H1 (cell line): ENCODE data around the gene IP6K3. TPM values are rescaled to one million over a fixed set of nuclear protein-coding genes. Genes with fewer than 3 reads are reported as not detected.

Experiments
- CTCF ChIA-PET: fragments of 300-600 bp; sonication (Branson Sonifier 250); formaldehyde crosslinking; loops from one replicate; lab custom pipeline; 2021; ENCODE audit not compliant: partially characterized antibody; lab: Charles Lee
- POLR2A ChIA-PET: fragments of 300-600 bp; sonication (Branson Sonifier 250); formaldehyde crosslinking; loops from one replicate; lab custom pipeline; 2021; ENCODE audit warnings: inconsistent platforms; ENCODE audit not compliant: partially characterized antibody; lab: Charles Lee
- DNase-seq, 2 experiments: peaks; one replicate each; pipeline versions ENCODE4 v3.0.0 to v3.0.0-alpha.2; 2010 to 2022; ENCODE audit warnings: low spot score in 2 of 2, low read depth in 1 of 2, mixed read lengths in 1 of 2
- FAIRE-seq: peaks from 2 replicates; lab custom pipeline; 2011; peaks lifted over from hg19 to GRCh38; lab: Jason Lieb, UNC
- H2AFZ ChIP-seq: 2 replicates; pipeline ENCODE4 v1.8.1; 2012; ENCODE audit warnings: low read length, inconsistent platforms
- H2AK5ac ChIP-seq: 2 replicates; pipeline ENCODE4 v1.6.1; 2013; ENCODE audit warnings: low read depth, low read length
- H2BK120ac ChIP-seq: replicated peaks from 2 replicates; pipeline ENCODE3; 2013; ENCODE audit warnings: low read depth, low read length, inconsistent platforms
- H2BK12ac ChIP-seq: 2 replicates; pipeline ENCODE4 v1.6.1; 2013; ENCODE audit warnings: low read depth, low read length
- H2BK15ac ChIP-seq: 2 replicates; pipeline ENCODE4 v1.6.1; 2013; ENCODE audit warnings: low read length
- H2BK20ac ChIP-seq: 2 replicates; pipeline ENCODE4 v1.6.1; 2013; ENCODE audit warnings: low read length
- H2BK5ac ChIP-seq: 2 replicates; pipeline ENCODE4 v1.6.1; 2013; ENCODE audit warnings: low read depth, low read length
- H3K14ac ChIP-seq: 2 replicates; pipeline ENCODE4 v1.6.1; 2013; ENCODE audit warnings: inconsistent platforms; ENCODE audit not compliant: insufficient read length
- H3K18ac ChIP-seq: 2 replicates; pipeline ENCODE4 v1.6.1; 2013; ENCODE audit warnings: low read length; ENCODE audit errors: extremely low read depth
- H3K23ac ChIP-seq: 2 replicates; pipeline ENCODE4 v1.6.1; 2013; ENCODE audit warnings: inconsistent platforms; ENCODE audit not compliant: insufficient read length
- H3K23me2 ChIP-seq: 2 replicates; pipeline ENCODE4 v1.6.1; 2013; ENCODE audit warnings: low read depth, low read length
- H3K27ac ChIP-seq: 2 replicates; pipeline ENCODE4 v1.6.1; 2011; ENCODE audit warnings: low read depth, low read length, inconsistent platforms
- H3K27me3 ChIP-seq, 4 experiments: replicated peaks in 1 of 4; 1 replicate in 1 of 4; 2 replicates in 3 of 4; pipeline versions ENCODE4 v1.6.1 to v1.8.1; 2011 to 2013; ENCODE audit warnings: low read length in 3 of 4, mild to moderate bottlenecking in 3 of 4, inconsistent platforms in 2 of 4, mixed read lengths in 2 of 4, moderate library complexity in 1 of 4; ENCODE audit not compliant: control insufficient read depth in 3 of 4, insufficient read depth in 3 of 4; ENCODE audit errors: extremely low read depth in 1 of 4
- H3K36me3 ChIP-seq, 4 experiments: 2 replicates each; pipeline versions ENCODE4 v1.6.1 to v1.8.1; 2011 to 2013; ENCODE audit warnings: mild to moderate bottlenecking in 4 of 4, low read length in 3 of 4, moderate library complexity in 2 of 4, control low read depth in 1 of 4, inconsistent platforms in 1 of 4; ENCODE audit not compliant: insufficient read depth in 4 of 4, control insufficient read depth in 2 of 4
- H3K4ac ChIP-seq: replicated peaks from 2 replicates; pipeline ENCODE3; 2013; ENCODE audit warnings: low read length, low read depth, mixed read lengths, inconsistent platforms; ENCODE audit not compliant: insufficient read length
- H3K4me1 ChIP-seq, 4 experiments: replicated peaks in 1 of 4; 1 replicate in 1 of 4; 2 replicates in 3 of 4; pipeline versions ENCODE4 v1.6.1 to v1.8.1; 2011 to 2013; ENCODE audit warnings: low read length in 3 of 4, inconsistent platforms in 2 of 4, mixed read lengths in 1 of 4; ENCODE audit not compliant: insufficient read depth in 4 of 4, control insufficient read depth in 3 of 4
- H3K4me2 ChIP-seq, 2 experiments: 2 replicates each; pipeline versions ENCODE4 v1.6.1 to v1.8.1; 2011 to 2013; ENCODE audit warnings: low read depth in 2 of 2, low read length in 2 of 2, control low read depth in 1 of 2, inconsistent platforms in 1 of 2, mild to moderate bottlenecking in 1 of 2; ENCODE audit not compliant: insufficient read depth in 1 of 2
- H3K4me3 ChIP-seq, 4 experiments: fragments of 200-600, 300-600 bp in 1 of 4; sonication (generic), shearing (Covaris generic), sonication (Bioruptor Twin) in 1 of 4; 2 replicates each; pipeline versions ENCODE4 v1.5.1 to v1.8.1; 2011 to 2016; ENCODE audit warnings: low read length in 4 of 4, low read depth in 3 of 4, control low read depth in 2 of 4, inconsistent platforms in 2 of 4, mild to moderate bottlenecking in 2 of 4, mixed read lengths in 1 of 4, moderate library complexity in 1 of 4; ENCODE audit not compliant: insufficient read depth in 2 of 4; ENCODE audit errors: extremely low read depth in 1 of 4
- H3K56ac ChIP-seq: replicated peaks from 2 replicates; pipeline ENCODE3; 2013; ENCODE audit warnings: low read depth, mild to moderate bottlenecking, mixed read lengths, low read length, inconsistent platforms; ENCODE audit not compliant: insufficient read length
- H3K79me1 ChIP-seq: 2 replicates; pipeline ENCODE4 v1.6.1; 2013; ENCODE audit warnings: low read depth, low read length, control low read depth
- H3K79me2 ChIP-seq, 2 experiments: 2 replicates each; pipeline versions ENCODE4 v1.6.1 to v1.8.1; 2012 to 2013; ENCODE audit warnings: low read length in 2 of 2, mild to moderate bottlenecking in 2 of 2, inconsistent platforms in 1 of 2; ENCODE audit not compliant: insufficient read depth in 2 of 2, control insufficient read depth in 1 of 2
- H3K9ac ChIP-seq, 4 experiments: replicated peaks in 1 of 4; 1 replicate in 1 of 4; 2 replicates in 3 of 4; pipeline versions ENCODE4 v1.6.1 to v1.8.1; 2011 to 2013; ENCODE audit warnings: low read depth in 3 of 4, low read length in 3 of 4, control low read depth in 2 of 4, mild to moderate bottlenecking in 2 of 4, moderate library complexity in 2 of 4, inconsistent platforms in 1 of 4; ENCODE audit errors: extremely low read depth in 1 of 4
- H3K9me3 ChIP-seq, 2 experiments: 2 replicates each; pipeline versions ENCODE4 v1.6.1 to v1.8.1; 2012 to 2013; ENCODE audit warnings: mild to moderate bottlenecking in 2 of 2, moderate library complexity in 2 of 2, control low read depth in 1 of 2, inconsistent platforms in 1 of 2, low read depth in 1 of 2, low read length in 1 of 2, mixed read lengths in 1 of 2; ENCODE audit not compliant: insufficient read depth in 2 of 2
- H4K20me1 ChIP-seq, 2 experiments: replicated peaks in 1 of 2; 2 replicates each; pipeline versions ENCODE3 to v1.8.1; 2011 to 2013; ENCODE audit warnings: inconsistent platforms in 2 of 2, low read length in 2 of 2, mild to moderate bottlenecking in 1 of 2; ENCODE audit not compliant: insufficient read depth in 2 of 2, control insufficient read depth in 1 of 2
- H4K5ac ChIP-seq: 2 replicates; pipeline ENCODE4 v1.6.1; 2013; ENCODE audit warnings: low read length, low read depth, mixed read lengths, inconsistent platforms; ENCODE audit not compliant: insufficient read length
- H4K8ac ChIP-seq: 2 replicates; pipeline ENCODE4 v1.8.0; 2013; ENCODE audit warnings: mild to moderate bottlenecking, moderate library complexity, low read length, inconsistent platforms; ENCODE audit not compliant: insufficient read depth; ENCODE audit errors: extremely low read depth
- H4K91ac ChIP-seq: replicated peaks from 2 replicates; pipeline ENCODE3; 2013; ENCODE audit warnings: low read length, mixed read lengths, inconsistent platforms; ENCODE audit not compliant: insufficient read length
- WGBS, 2 experiments: shearing (Covaris generic) in 1 of 2; methylation state at CpG; one replicate each; pipeline versions ENCODE4 v1.1.6 to v1.1.7; 2013 to 2015; ENCODE audit warnings: low lambda C conversion rate in 2 of 2, mixed read lengths in 2 of 2, inconsistent platforms in 1 of 2, low coverage in 1 of 2, missing lambda C conversion rate in 1 of 2; ENCODE audit not compliant: insufficient replicate concordance in 2 of 2, insufficient coverage in 1 of 2, insufficient read length in 1 of 2; ENCODE audit errors: extremely low coverage in 1 of 2, missing lambda C conversion rate in 1 of 2; 5-methylcytosine and 5-hydroxymethylcytosine counted together
- polyA plus RNA-seq, 7 experiments: library from polyadenylated mRNA; depleted of rRNA in 3 of 7; stranded (reverse) in 5 of 7; unstranded in 2 of 7; fragments of >200 nt in 5 of 7; fragments of 200-250 nt in 2 of 7; gene quantifications; 1 replicate in 5 of 7; 2 replicates in 1 of 7; 4 replicates in 1 of 7; pipeline versions ENCODE4 v1.2.1 to v1.2.3, GENCODE V29; 2011 to 2013; ENCODE audit warnings: missing spikeins in 2 of 7, mixed read lengths in 2 of 7
- total RNA-seq: library from RNA; stranded (reverse); fragmentation: NEBNext Ultra II Directional; extraction: Animal tissue kit (Norgen Biotek cat#: 25700); gene quantifications from 2 replicates; pipeline ENCODE4 v1.2.1, GENCODE V29; 2021

IP6K3 gene
- total and polyA plus RNA-seq, 2 of the 8 experiments (the other 6 are each of a cell fraction or from before 2014, with no cell fraction given) = 0.22 to 0.73 TPM

GRCh38 chr6:33718713-33719112 is 28.0 kb downstream of the IP6K3 start:
- POLR2A ChIA-PET = no interaction called here
- no peaks in the 10 kb centered on the region for H3K9me3 ChIP-seq

More at GRCh38 chr6:33718713-33719112, 28.0 kb downstream of the IP6K3 start:
- Histone ChIP-seq H3K18ac (no peak overlapping the region), H3K79me2 (no peaks in the 10 kb centered on the region), H2BK20ac (no peak overlapping the region), H3K9ac (no peak overlapping the region), H3K4me3 (no peak overlapping the region), H4K91ac (no peak overlapping the region), H3K27ac (no peak overlapping the region), H4K20me1 (no peaks in the 10 kb centered on the region), H3K79me1 (no peaks in the 10 kb centered on the region), H2BK12ac (no peak overlapping the region), H3K4ac (no peak overlapping the region), H3K14ac (no peak overlapping the region), H3K23me2 (no peaks in the 10 kb centered on the region), H3K36me3 (no peaks in the 10 kb centered on the region), H3K27me3 (no peaks in the 10 kb centered on the region), H2AFZ (no peak overlapping the region), H3K56ac (no peak overlapping the region), H2BK15ac (no peak overlapping the region), H3K4me2 (no peak overlapping the region), H2BK5ac (no peak overlapping the region), H4K8ac (no peak overlapping the region; the same call in 1 of the 2 replicates), H2BK120ac (no peak overlapping the region), H2AK5ac (no peak overlapping the region), H3K4me1 (peaks cover 0 to 2% (median 0%) of the 10 kb centered on the region in 4 experiments; a peak in 2 of 7 replicates), H4K5ac (no peak overlapping the region), H3K23ac (no peak overlapping the region)
- 97% methylated on average over 2 of the region's 2 CpGs; no CpG with 5 or more reads in 1 of the 2 experiments for WGBS, 2 experiments
- FAIRE-seq (no peak), DNase-seq (no peak)
- CTCF ChIA-PET = interaction anchor here (0.7 kb wide), 1 partner anchor 18 kb away, joined by 3 read pairs; no protein-coding TSS in a partner anchor
